NK-92 (cell line): ENCODE measurements around the gene SCTR.

Source experiments
- DNase-seq: peaks from one replicate; lab custom pipeline; 2025; ENCODE audit not compliant: unreplicated experiment; lab: John Stamatoyannopoulos, UW

SCTR gene

GRCh38 chr2:119523952-119524694 is at the start of gene SCTR:
SCTR (minus strand) TSS chr2:119524483; CDS start chr2:119524226, 257 bp downstream.
- DNase-seq: no peak

GRCh38 chr2:119567292-119567691 is 43.0 kb upstream of the SCTR start:
- no peak for DNase-seq

- DNase-seq: no peak
Measured at GRCh38 chr2:119565481-119565880, 41.2 kb upstream of the SCTR start.

- no peak for DNase-seq
Measured at GRCh38 chr2:119553687-119554344, 29.5 kb upstream of the SCTR start.

- DNase-seq: no peak
Measured at GRCh38 chr2:119552902-119553301, 28.6 kb upstream of the SCTR start.

- DNase-seq: no peak
Measured at GRCh38 chr2:119550856-119551255, 26.6 kb upstream of the SCTR start.

- no peak for DNase-seq
Measured at GRCh38 chr2:119550346-119550745, 26.1 kb upstream of the SCTR start.

GRCh38 chr2:119549241-119549640 is 25.0 kb upstream of the SCTR start:
- no peak for DNase-seq

GRCh38 chr2:119548516-119549120 is 24.3 kb upstream of the SCTR start:
- DNase-seq: no peak

GRCh38 chr2:119546447-119546767 is 22.1 kb upstream of the SCTR start:
- DNase-seq: no peak

- DNase-seq: no peak
Measured at GRCh38 chr2:119545754-119546446, 21.6 kb upstream of the SCTR start.

- no peak for DNase-seq
Measured at GRCh38 chr2:119544939-119545475, 20.7 kb upstream of the SCTR start.

- no peak for DNase-seq
Measured at GRCh38 chr2:119544075-119544938, 20.0 kb upstream of the SCTR start, which contains the start of gene CFAP221. CFAP221 (plus strand) TSS chr2:119544449; CDS start chr2:119546132, 1,683 bp downstream.

GRCh38 chr2:119541476-119541875 is 17.2 kb upstream of the SCTR start:
- DNase-seq: no peak

GRCh38 chr2:119537792-119538191 is 13.5 kb upstream of the SCTR start:
- DNase-seq: no peak

- DNase-seq: no peak
Measured at GRCh38 chr2:119536707-119537106, 12.4 kb upstream of the SCTR start.

- DNase-seq: no peak
Measured at GRCh38 chr2:119536211-119536610, 11.9 kb upstream of the SCTR start.

- no peak for DNase-seq
Measured at GRCh38 chr2:119533560-119533959, 9.3 kb upstream of the SCTR start.

GRCh38 chr2:119531292-119531691 is 7.0 kb upstream of the SCTR start:
- no peak for DNase-seq

- DNase-seq: no peak
Measured at GRCh38 chr2:119527999-119528398, 3.7 kb upstream of the SCTR start.
